HG02981 (cell line): Measurements from ENCODE around the gene LGR6.
"Not testable (repeated sequence)": the region's sequence is repeated elsewhere in the genome, so short reads cannot be mapped to it uniquely, and the experiment has no call there.

Source experiments
- ATAC-seq: cut with Tn5 transposase; IDR thresholded peaks from one replicate; pipeline ENCODE4 v1.9.1; 2021; ENCODE audit warnings: mild to moderate bottlenecking, moderate library complexity; ENCODE audit not compliant: unreplicated experiment

Gene LGR6

GRCh38 chr1:202158810-202159533 is 34.6 kb upstream of the LGR6 start:
- ATAC-seq: no peak

- ATAC-seq: no peak
Measured at GRCh38 chr1:202159534-202160371, 33.8 kb upstream of the LGR6 start.

- peak; percentile 40 for ATAC-seq
Measured at GRCh38 chr1:202160377-202160940, 33.1 kb upstream of the LGR6 start, which contains the start of gene PTPN7. PTPN7 (minus strand) TSS chr1:202160602; CDS start chr1:202159402, 1,200 bp downstream.

GRCh38 chr1:202161151-202162046 is 32.2 kb upstream of the LGR6 start:
- no peak for ATAC-seq

- ATAC-seq: peak; percentile 26
Measured at GRCh38 chr1:202162047-202162417, 31.6 kb upstream of the LGR6 start.

- no peak for ATAC-seq
Measured at GRCh38 chr1:202162418-202163280, 30.9 kb upstream of the LGR6 start.

GRCh38 chr1:202163281-202164270 is 30.0 kb upstream of the LGR6 start:
- no peak for ATAC-seq

- ATAC-seq: peak; percentile 53
Measured at GRCh38 chr1:202164271-202165037, 29.1 kb upstream of the LGR6 start.

- no peak for ATAC-seq
Measured at GRCh38 chr1:202165267-202165941, 28.2 kb upstream of the LGR6 start.

- ATAC-seq: no peak
Measured at GRCh38 chr1:202165942-202166843, 27.4 kb upstream of the LGR6 start.

GRCh38 chr1:202167054-202167453 is 26.5 kb upstream of the LGR6 start:
- ATAC-seq: not testable (repeated sequence)

GRCh38 chr1:202167708-202168415 is 25.7 kb upstream of the LGR6 start:
- no peak for ATAC-seq

GRCh38 chr1:202168861-202169260 is 24.7 kb upstream of the LGR6 start:
- ATAC-seq: no peak

GRCh38 chr1:202170726-202171125 is 22.9 kb upstream of the LGR6 start:
- no peak for ATAC-seq

GRCh38 chr1:202171292-202172014 is 22.1 kb upstream of the LGR6 start:
- ATAC-seq: no peak
